Medulla oblongata (tissue), 1 donor: ENCODE measurements around the gene CEP170.
"Not testable (repeated sequence)": the region's sequence is repeated elsewhere in the genome, so short reads cannot be mapped to it uniquely, and the experiment has no call there.

ENCODE experiments used
- DNase-seq: peaks from one replicate; pipeline ENCODE4 v3.0.0-alpha.2; 2015; ENCODE audit errors: extremely low spot score

The CEP170 gene

DNA sequence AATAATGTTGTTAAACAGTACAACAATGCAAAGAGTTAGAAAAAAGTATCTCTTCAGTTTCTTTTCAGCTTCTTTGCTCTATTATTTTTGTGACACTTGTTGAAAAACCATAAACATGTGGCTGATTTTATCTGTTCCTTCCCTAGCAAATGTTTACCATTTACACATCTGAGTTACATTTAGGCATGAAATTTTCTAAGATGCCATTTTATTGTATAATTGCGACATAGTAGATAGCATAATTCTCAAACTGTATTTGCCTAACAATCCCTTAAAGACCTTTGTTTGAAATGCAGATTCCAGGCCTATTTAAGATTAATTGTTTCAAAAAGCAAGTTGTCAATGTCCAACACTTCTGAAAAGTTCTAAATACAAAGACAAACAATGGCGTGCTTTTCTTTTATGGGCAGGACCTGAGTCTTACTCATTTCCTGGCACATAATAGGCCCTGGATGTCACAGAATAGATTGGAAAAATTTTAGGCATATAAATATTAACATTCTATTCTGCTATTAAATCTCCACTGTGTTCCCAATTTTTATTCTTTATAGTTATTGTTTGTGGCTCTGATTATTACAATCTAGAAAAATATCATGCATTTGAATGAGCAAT, 81.2 kb downstream of the CEP170 start:
- DNase-seq: not testable (repeated sequence)

DNA sequence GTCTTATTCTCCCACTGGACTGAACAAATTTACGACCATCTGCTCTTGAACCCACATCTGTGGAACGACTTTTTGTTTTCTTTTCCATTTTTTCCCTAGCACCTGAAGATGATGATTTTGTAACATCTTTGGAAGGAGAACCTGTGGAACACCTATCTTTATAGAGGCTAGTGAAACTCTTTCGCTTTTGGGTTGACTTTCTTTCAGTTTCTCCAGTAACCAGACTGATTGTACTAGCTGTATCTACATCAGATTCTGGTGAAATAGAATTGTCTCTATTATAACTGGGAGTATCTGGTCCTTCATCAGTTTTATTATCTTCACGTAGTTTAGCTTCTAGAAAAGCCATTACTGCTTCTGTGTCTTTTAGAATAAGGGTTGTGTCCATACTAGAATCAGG, 90.2 kb downstream of the CEP170 start:
- not testable (repeated sequence) for DNase-seq

DNA sequence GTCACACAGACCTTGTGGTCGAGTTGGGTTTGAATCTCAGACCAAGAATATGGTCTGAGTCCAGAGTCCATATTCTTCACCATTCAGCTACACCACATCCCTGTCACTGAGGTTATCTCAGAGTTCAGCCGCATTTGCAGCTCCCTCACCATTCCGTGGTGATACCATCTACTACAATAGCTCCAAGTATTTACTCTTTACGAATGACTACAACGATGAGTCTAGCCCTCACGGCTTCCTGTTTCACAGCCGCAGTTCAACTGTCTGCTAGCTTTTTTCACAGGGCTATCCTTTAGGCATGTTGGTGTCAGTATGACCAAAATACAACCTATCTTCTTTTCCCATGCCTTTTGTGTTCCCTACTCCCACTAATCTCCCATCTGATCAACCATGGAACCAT, 104.2 kb downstream of the CEP170 start:
- not testable (repeated sequence) for DNase-seq

- DNase-seq: not testable (repeated sequence)
Observed at GRCh38 chr1:243149120-243149519, 106.0 kb downstream of the CEP170 start.

DNA sequence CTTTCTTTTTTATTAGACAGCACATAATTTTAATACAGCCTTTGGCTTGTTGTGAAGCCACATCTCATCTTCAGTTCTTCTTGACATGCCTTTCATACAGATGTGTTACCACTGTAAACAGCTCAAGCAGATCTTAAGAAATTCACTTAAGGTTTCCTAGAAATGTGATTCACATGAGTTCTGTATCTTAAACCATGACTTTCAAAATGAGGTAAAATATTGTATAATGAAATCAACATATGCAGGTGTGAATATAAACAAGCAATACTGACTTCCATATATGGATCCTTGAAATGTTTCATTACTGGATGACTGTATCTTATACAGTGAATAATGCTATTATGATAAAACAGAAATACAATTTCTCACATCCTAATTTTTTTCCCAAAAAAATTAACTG, 107.7 kb downstream of the CEP170 start:
- not testable (repeated sequence) for DNase-seq

DNA sequence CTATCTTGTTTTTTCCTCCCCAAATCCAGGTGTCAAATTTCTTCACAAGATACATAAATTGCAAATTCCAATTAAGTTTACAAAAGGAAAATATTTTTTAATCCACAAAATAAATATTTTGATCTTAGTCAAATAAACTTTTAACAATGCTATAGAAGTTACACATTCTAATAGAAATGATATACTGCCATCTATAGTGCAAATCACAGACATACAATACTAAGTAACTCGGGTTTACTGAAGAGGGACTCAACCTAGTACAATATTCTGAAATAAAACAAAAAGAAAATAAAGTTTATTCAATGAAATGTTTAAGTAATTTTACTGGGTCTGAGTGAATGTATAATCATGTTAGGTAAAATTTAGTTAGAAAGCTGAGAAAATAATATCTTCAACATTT, 114.6 kb downstream of the CEP170 start:
- DNase-seq: not testable (repeated sequence)

- not testable (repeated sequence) for DNase-seq
Observed at GRCh38 chr1:243122876-243123409, 132.1 kb downstream of the CEP170 start.

DNA sequence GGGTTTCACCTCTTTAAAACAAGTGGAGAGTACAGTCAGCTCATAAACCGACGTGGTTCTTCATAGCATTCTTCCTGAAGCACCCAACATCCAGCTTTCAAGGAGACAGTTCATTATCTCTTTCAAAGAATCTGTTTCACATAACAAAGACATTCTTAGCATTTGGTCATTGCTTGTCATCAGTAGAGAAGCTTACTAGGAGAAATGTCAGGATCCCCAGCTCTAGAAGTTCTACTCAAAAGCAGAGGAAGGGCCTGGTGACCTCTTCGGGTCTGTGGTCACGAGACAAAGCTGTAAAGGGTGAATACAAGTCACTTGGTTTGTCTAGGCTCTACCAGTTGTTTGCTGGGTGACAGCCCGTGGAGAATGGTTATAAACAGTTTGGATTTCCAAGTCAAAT, 133.1 kb downstream of the CEP170 start:
- DNase-seq: not testable (repeated sequence)

DNA sequence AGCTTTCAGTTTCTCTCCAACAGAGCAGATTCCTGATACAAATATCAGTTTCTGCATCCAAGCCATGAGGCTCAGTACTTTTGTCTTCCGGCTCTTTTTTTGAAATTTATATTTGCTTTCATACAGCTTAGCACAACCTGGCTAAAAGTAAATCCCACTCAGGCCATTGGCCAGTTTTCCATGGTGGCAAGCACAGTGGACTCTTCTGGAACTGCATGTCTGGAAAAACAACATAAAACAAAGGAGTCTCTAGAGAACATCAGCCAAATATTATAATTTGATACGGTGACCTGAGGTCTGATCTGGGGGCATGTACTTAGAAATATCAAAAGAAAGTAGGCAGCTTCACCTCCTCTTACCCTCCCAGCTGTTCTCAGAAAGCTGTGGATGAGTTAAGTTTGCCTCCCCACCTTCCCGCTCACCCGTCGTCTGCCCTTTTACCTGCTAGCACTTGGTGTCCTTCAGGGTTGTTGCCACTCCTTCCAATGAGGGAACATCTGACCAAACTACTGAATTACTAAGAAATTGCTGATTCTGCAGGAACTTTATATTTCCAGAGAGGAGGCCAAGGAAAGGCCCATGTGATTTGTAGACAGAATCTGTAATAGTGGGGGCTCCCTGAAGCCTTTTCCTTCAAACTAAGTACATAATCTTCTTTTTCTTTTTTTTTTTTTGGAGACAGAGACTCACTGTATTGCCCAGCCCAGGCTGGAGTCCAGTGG, 136.3 kb downstream of the CEP170 start:
- DNase-seq: not testable (repeated sequence)

GRCh38 chr1:243116187-243116586, 138.9 kb downstream of the CEP170 start:
- DNase-seq: not testable (repeated sequence)

GRCh38 chr1:243114769-243115168, 140.3 kb downstream of the CEP170 start:
- not testable (repeated sequence) for DNase-seq

- not testable (repeated sequence) for DNase-seq
Observed at GRCh38 chr1:243114059-243114713, 140.9 kb downstream of the CEP170 start.

GRCh38 chr1:243107171-243107570, 147.9 kb downstream of the CEP170 start:
- not testable (repeated sequence) for DNase-seq

- not testable (repeated sequence) for DNase-seq
Observed at GRCh38 chr1:243105652-243106332, 149.3 kb downstream of the CEP170 start.

DNA sequence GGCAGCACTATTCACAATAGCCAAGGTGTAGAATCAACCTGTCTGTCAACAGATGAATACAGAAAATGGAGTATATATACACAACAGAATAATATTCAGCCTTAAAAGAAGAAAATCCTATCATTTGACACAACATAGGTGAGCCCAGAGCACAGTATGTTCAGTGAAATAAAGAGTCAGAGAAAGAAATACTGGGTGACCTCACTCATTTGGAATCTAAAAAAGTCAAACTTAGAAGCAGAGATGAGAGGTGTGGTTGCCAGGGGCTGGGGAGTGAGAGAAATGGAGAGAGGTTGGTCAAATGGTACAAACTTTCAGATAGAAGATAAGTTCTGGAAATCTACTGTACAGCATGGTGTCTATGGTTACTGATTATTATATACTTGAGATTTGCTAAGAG, 150.0 kb downstream of the CEP170 start:
- not testable (repeated sequence) for DNase-seq

DNA sequence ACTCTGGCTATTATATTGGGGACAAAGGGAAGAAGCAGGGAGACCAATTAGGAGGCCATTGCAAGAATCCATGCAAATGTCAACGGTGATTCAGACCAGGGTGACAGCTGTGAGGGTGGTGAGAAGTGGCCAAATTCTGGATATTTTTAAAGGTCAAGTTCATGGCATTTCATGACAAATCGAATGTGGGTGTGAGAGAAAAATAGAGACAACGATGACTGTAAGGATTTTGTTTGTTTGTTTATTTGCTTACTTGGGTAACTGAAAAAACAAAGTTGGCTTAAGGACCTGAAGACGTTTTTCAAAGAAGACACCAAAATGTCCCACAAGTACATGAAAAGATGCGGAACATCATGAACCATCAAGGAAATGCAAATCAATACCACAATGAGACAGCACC, 150.6 kb downstream of the CEP170 start:
- not testable (repeated sequence) for DNase-seq

DNA sequence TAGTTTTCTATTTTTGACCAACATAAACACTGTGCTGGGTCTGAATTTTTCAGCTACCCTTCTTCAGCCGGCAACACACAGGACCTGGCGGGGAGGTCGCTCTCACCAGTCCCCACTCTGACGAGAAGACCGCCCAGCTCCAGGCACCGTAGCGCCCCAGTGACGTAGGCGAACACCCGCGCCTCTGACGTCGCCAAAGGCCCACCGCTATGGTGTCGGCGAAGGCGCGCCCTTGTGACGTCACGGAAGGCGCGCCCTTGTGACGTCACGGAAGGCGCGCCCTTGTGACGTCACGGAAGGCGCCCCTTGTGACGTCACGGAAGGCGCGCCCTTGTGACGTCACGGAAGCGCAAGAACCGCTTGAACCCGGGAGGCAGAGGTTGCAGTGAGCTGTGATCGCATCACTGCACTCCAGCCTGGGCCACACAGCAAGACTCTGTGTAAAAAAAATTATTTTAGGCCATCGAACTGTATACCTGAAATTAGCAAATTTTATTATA, 153.5 kb downstream of the CEP170 start:
- not testable (repeated sequence) for DNase-seq

- DNase-seq: not testable (repeated sequence)
Observed at GRCh38 chr1:243087368-243087767, 167.7 kb downstream of the CEP170 start.
